HL-60 (cell line): ENCODE results near the gene THAP5.

ENCODE experiments used
- SPI1 ChIP-seq: IDR thresholded peaks from 2 replicates; pipeline ENCODE4 v1.6.1; 2012; ENCODE audit warnings: low read depth, mild to moderate bottlenecking, borderline replicate concordance
- TF ChIP-seq, protein P1 (sequence below): IDR thresholded peaks from one replicate; pipeline ENCODE4 v1.5.1; 2011; ENCODE audit warnings: low read length, control low read depth, inconsistent platforms; ENCODE audit not compliant: insufficient read depth

DNA sequence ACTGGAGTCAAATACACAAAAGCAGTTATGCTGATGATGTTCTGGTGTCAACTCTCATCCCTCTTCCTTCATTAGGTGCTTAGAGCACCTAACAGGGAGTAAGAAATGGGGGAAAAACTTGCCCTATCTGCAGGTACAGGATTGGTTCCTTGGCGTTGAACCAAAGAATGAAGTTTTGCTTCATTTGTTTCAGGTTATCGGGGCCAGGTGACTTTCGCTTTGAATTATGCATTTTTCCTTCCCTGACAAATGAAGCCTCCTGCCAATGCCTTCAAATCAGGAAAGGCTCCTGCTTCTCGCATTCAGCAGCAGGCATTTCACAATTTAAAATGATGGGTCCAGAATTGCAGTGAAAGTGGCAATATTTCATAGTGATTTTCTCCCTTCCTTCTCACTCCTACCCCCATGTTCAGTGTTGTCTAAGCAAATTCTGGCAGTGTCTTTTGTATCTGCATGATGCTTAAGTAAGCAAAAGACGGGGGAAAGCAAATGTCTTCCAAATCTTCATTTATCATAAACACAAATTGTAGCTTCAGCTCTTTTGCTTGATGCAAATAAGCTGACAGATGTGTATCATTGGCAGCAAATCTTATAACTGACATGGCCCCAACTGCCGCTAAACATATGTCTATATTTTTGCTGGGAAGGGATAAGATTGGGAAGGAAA lies 29.5 kb upstream of the THAP5 start:
- TF ChIP-seq, protein P1, sequence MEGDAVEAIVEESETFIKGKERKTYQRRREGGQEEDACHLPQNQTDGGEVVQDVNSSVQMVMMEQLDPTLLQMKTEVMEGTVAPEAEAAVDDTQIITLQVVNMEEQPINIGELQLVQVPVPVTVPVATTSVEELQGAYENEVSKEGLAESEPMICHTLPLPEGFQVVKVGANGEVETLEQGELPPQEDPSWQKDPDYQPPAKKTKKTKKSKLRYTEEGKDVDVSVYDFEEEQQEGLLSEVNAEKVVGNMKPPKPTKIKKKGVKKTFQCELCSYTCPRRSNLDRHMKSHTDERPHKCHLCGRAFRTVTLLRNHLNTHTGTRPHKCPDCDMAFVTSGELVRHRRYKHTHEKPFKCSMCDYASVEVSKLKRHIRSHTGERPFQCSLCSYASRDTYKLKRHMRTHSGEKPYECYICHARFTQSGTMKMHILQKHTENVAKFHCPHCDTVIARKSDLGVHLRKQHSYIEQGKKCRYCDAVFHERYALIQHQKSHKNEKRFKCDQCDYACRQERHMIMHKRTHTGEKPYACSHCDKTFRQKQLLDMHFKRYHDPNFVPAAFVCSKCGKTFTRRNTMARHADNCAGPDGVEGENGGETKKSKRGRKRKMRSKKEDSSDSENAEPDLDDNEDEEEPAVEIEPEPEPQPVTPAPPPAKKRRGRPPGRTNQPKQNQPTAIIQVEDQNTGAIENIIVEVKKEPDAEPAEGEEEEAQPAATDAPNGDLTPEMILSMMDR, result no peak
- TF ChIP-seq SPI1, result no peak
